Adrenal gland (tissue), 12 donors: ENCODE results near the gene UHMK1. TPM values are rescaled to one million over a fixed set of nuclear protein-coding genes. Genes with fewer than 3 reads are reported as not detected.

ENCODE experiments used
- DNase-seq, 7 donors: peaks; one replicate each; pipeline ENCODE4 v3.0.0-alpha.2; 2019 to 2020
- H3K27ac ChIP-seq, 5 donors: fragments of 200-600 bp; sonication (generic) in 4 of 5; 1 replicate in 3 of 5; 2 replicates in 2 of 5; pipeline versions ENCODE4 v1.5.1 to v1.8.0; 2016 to 2020; ENCODE audit warnings: mild to moderate bottlenecking in 1 of 5
- H3K27me3 ChIP-seq: fragments of 200-600 bp; 2 replicates; pipeline ENCODE4 v1.8.0; 2021
- H3K36me3 ChIP-seq, 2 donors: fragments of 200-600 bp; replicated peaks in 1 of 2; 1 replicate in 1 of 2; 2 replicates in 1 of 2; pipeline versions ENCODE4 v1.5.1 to v1.8.0; 2018 to 2022
- H3K4me1 ChIP-seq, 2 donors: fragments of 200-600 bp; replicated peaks in 1 of 2; 1 replicate in 1 of 2; 2 replicates in 1 of 2; pipeline versions ENCODE4 v1.5.1 to v1.8.0; 2018 to 2021
- H3K4me3 ChIP-seq, 4 donors: fragments of 200-600 bp; sonication (generic) in 3 of 4; one replicate each; pipeline ENCODE4 v1.5.1; 2016 to 2018
- H3K9me3 ChIP-seq, 3 donors: fragments of 200-600 bp; sonication (generic) in 1 of 3; replicated peaks in 1 of 3; 1 replicate in 2 of 3; 2 replicates in 1 of 3; pipeline versions ENCODE4 v1.5.1 to v1.8.0; 2016 to 2021
- POLR2A ChIP-seq, 2 donors: fragments of 450-650 bp; IDR thresholded peaks; one replicate each; pipeline ENCODE4 v1.6.1; 2017; ENCODE audit warnings: antibody characterized with exemption in 2 of 2, mild to moderate bottlenecking in 2 of 2, moderate library complexity in 1 of 2
- WGBS, 4 donors: extraction: QIAGEN DNeasy Blood & Tissue Kit in 2 of 4; methylation state at CpG; one replicate each; pipeline versions ENCODE4 v1.1.5 to v1.1.7; 2013 to 2017; 5-methylcytosine and 5-hydroxymethylcytosine counted together
- intact Hi-C, 2 donors: fragments of 100-400 bp; cut with DNase I; formaldehyde crosslinking; loops; one replicate each; pipeline versions ENCODE4 v1.14.1 to v1.15.0; 2022 to 2023
- polyA plus RNA-seq, 3 donors: library from polyadenylated mRNA; stranded (reverse); fragments of 200-250 nt in 2 of 3; fragments of 350-450 nt in 1 of 3; fragmentation: Illumina TruSeq in 1 of 3; extraction: RNeasy Lipid Tissue Mini Kit (QIAGEN cat#74804) in 1 of 3; gene quantifications; one replicate each; pipeline ENCODE4 v1.2.3, GENCODE V29; 2013 to 2014
- total RNA-seq, 9 donors: library from RNA; depleted of rRNA in 4 of 9; stranded (reverse); fragments of >200 nt in 4 of 9; fragments of 120-200 nt in 1 of 9; fragmentation: NEBNext Ultra II Directional in 1 of 9; extraction: Animal tissue kit (Norgen Biotek cat#: 25700) in 1 of 9; gene quantifications; one replicate each; pipeline versions ENCODE4 v1.1.0 to v1.2.4, GENCODE V29; 2013 to 2023
- TF ChIP-seq, protein P1 (sequence below), 6 experiments: fragments of 450-650 bp in 4 of 6; fragments of 200-600 bp in 2 of 6; sonication (generic) in 1 of 6; IDR thresholded peaks; 1 replicate in 5 of 6; 2 replicates in 1 of 6; pipeline versions ENCODE4 v1.5.1 to v1.8.0; 2016 to 2021; ENCODE audit warnings: antibody characterized with exemption in 6 of 6, mild to moderate bottlenecking in 2 of 6, moderate library complexity in 1 of 6
- donor health status: healthy with polysubstance abuse.
- donor health status: Bipolar disorder and iron deficiency.
- donor health status: DM: yes; HTN: yes; CAD: no.
- donor health status: DM: no; HTN: no; CAD: no.
- donor health status: DM: no; HTN: no; CAD: no.
- donor health status: DM: yes; HTN: yes; CAD: no.

UHMK1 gene
- total and polyA plus RNA-seq, 12 donors = 9.5 to 81.6 (median 56.0) TPM

GRCh38 chr1:162536511-162536910 is 38.9 kb downstream of the UHMK1 start:
- Histone ChIP-seq H3K36me3 (no peaks in the 10 kb centered on the region), H3K27ac (no peak overlapping the region), H3K27me3 (no peaks in the 10 kb centered on the region), H3K4me1 (no peaks in the 10 kb centered on the region), H3K9me3 (no peaks in the 10 kb centered on the region), H3K4me3 (no peak overlapping the region)
- DNase-seq = no peak
- intact Hi-C loops = no loop called here
- WGBS, 4 donors = 94 to 100% (median 97%) methylated on average over 2 of the region's 2 CpGs
- no peak for TF ChIP-seq POLR2A (IDR thresholded peaks at IDR 0.05)

DNA sequence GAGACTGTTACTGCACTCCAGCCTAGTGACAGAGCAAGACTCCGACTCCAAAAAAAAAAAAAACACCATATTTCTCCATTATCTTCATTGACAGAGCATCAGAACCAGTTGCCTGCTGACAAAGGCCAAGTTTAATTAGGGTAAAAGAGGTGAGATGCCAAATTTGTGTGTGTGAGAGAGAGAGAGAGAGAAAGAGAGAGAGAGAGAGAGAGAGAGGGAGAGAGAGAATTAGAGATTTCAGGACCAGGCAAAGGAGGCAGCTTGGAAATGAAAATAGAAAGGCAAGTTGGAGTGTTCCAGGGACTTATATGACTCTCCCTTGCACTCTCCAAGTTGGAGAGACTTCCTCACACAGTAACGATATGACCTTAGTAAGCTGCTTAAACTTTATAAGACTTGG is 39.6 kb downstream of the UHMK1 start:
- Histone ChIP-seq H3K27me3 (no peaks in the 10 kb centered on the region), H3K9me3 (no peaks in the 10 kb centered on the region), H3K4me1 (no peaks in the 10 kb centered on the region), H3K36me3 (no peaks in the 10 kb centered on the region), H3K4me3 (no peak overlapping the region), H3K27ac (no peak overlapping the region)
- TF ChIP-seq, protein P1, sequence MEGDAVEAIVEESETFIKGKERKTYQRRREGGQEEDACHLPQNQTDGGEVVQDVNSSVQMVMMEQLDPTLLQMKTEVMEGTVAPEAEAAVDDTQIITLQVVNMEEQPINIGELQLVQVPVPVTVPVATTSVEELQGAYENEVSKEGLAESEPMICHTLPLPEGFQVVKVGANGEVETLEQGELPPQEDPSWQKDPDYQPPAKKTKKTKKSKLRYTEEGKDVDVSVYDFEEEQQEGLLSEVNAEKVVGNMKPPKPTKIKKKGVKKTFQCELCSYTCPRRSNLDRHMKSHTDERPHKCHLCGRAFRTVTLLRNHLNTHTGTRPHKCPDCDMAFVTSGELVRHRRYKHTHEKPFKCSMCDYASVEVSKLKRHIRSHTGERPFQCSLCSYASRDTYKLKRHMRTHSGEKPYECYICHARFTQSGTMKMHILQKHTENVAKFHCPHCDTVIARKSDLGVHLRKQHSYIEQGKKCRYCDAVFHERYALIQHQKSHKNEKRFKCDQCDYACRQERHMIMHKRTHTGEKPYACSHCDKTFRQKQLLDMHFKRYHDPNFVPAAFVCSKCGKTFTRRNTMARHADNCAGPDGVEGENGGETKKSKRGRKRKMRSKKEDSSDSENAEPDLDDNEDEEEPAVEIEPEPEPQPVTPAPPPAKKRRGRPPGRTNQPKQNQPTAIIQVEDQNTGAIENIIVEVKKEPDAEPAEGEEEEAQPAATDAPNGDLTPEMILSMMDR (IDR thresholded peaks at IDR 0.05) = no peak
- no peak for TF ChIP-seq POLR2A (IDR thresholded peaks at IDR 0.05)
- no peak for DNase-seq
- intact Hi-C loops = no loop called here
- WGBS, 4 donors = 81 to 91% (median 85%) methylated on average over 2 of the region's 2 CpGs

GRCh38 chr1:162538815-162539431 is 41.3 kb downstream of the UHMK1 start:
- intact Hi-C loops = no loop called here
- Histone ChIP-seq H3K27me3 (no peaks in the 10 kb centered on the region), H3K36me3 (no peaks in the 10 kb centered on the region), H3K4me3 (no peak overlapping the region), H3K27ac (no peak overlapping the region), H3K9me3 (no peaks in the 10 kb centered on the region), H3K4me1 (no peaks in the 10 kb centered on the region)
- 86 to 100% (median 94%) methylated on average over 1 of the region's 1 CpG for WGBS, 4 donors
- no peak for TF ChIP-seq POLR2A (IDR thresholded peaks at IDR 0.05)
- TF ChIP-seq, protein P1 (IDR thresholded peaks at IDR 0.05) = no peak
- no peak for DNase-seq

DNA sequence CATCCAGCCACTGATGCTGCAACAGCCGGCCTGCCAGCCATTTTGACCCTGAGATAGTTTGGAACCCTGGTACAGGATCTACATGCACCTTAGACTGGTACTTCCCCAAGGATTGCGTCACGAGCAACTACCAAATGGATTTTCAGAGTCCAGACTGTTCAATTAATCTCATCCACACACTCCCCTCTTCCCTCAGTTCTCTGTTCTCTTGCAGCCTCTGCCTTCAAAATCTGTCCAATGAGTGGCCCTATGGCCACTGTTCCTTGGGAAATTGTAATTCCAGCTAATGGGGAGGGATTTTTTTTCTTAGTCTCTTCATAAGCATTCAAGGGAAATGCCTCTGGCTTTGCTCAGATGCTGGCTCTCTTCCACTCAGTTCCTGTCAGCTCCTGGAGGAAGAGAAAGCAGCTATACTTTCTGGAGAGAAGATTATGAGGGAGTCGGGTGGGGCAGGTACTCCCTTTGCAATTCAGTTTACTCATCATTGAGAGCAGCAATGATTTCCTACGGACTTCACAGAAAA is 44.1 kb downstream of the UHMK1 start:
- Histone ChIP-seq H3K27me3 (no peaks in the 10 kb centered on the region), H3K4me3 (no peak overlapping the region), H3K27ac (peak overlapping the region in 1 of 5 donors; percentile 51), H3K36me3 (no peaks in the 10 kb centered on the region), H3K9me3 (no peaks in the 10 kb centered on the region), H3K4me1 (no peaks in the 10 kb centered on the region)
- WGBS, 4 donors = 66 to 85% (median 69%) methylated on average over 5 of the region's 5 CpGs
- intact Hi-C loops = no loop called here
- TF ChIP-seq, protein P1 (IDR thresholded peaks at IDR 0.05) = no peak
- TF ChIP-seq POLR2A (IDR thresholded peaks at IDR 0.05) = no peak
- peak in 3 of 7 donors; percentile 30 to 46 (median 33) for DNase-seq

- intact Hi-C loops = no loop called here
- WGBS, 4 donors = 93 to 100% (median 96%) methylated on average over 3 of the region's 3 CpGs
- TF ChIP-seq, protein P1 (IDR thresholded peaks at IDR 0.05) = no peak
- no peak for TF ChIP-seq POLR2A (IDR thresholded peaks at IDR 0.05)
Measured at GRCh38 chr1:162543228-162543627, 45.6 kb downstream of the UHMK1 start.

More at GRCh38 chr1:162543228-162543627, 45.6 kb downstream of the UHMK1 start:
- DNase-seq = no peak
- Histone ChIP-seq H3K9me3 (no peaks in the 10 kb centered on the region), H3K27ac (no peak overlapping the region), H3K4me1 (no peaks in the 10 kb centered on the region), H3K27me3 (no peaks in the 10 kb centered on the region), H3K36me3 (no peaks in the 10 kb centered on the region), H3K4me3 (no peak overlapping the region)
